H9 (cell line): ENCODE measurements around the gene MMP17. TPM values are rescaled to one million over a fixed set of nuclear protein-coding genes. Genes with fewer than 3 reads are reported as not detected.

Experiments used
- DNase-seq: peaks from one replicate; pipeline ENCODE4 v3.0.0-alpha.2; 2017
- H2AFZ ChIP-seq: one replicate; pipeline ENCODE4 v1.6.1; 2013; ENCODE audit warnings: mild to moderate bottlenecking, low read length, control low read depth, moderate library complexity
- H2AK5ac ChIP-seq: 2 replicates; pipeline ENCODE4 v1.6.1; 2013; ENCODE audit warnings: low read length, control low read depth, mixed read lengths; ENCODE audit not compliant: insufficient read length
- H2BK120ac ChIP-seq: one replicate; pipeline ENCODE4 v1.6.1; 2013; ENCODE audit warnings: low read depth, mild to moderate bottlenecking, low read length, control low read depth, inconsistent platforms; ENCODE audit not compliant: poor library complexity, severe bottlenecking
- H2BK12ac ChIP-seq: 2 replicates; pipeline ENCODE4 v1.6.1; 2013; ENCODE audit warnings: low read length, control low read depth, mixed read lengths, low read depth; ENCODE audit not compliant: insufficient read length
- H2BK15ac ChIP-seq: 2 replicates; pipeline ENCODE4 v1.6.1; 2013; ENCODE audit warnings: low read depth, low read length, control low read depth
- H2BK20ac ChIP-seq: one replicate; pipeline ENCODE4 v1.6.1; 2013; ENCODE audit warnings: low read depth, mild to moderate bottlenecking, low read length, control low read depth, inconsistent platforms; ENCODE audit not compliant: poor library complexity, severe bottlenecking
- H2BK5ac ChIP-seq: 2 replicates; pipeline ENCODE4 v1.6.1; 2013; ENCODE audit warnings: low read length, control low read depth, mixed read lengths; ENCODE audit not compliant: insufficient read length
- H3K14ac ChIP-seq: 2 replicates; pipeline ENCODE4 v1.6.1; 2013; ENCODE audit warnings: low read length, control low read depth; ENCODE audit not compliant: insufficient read depth
- H3K18ac ChIP-seq: 2 replicates; pipeline ENCODE4 v1.6.1; 2013; ENCODE audit warnings: low read depth, mild to moderate bottlenecking, mixed read lengths, low read length, control low read depth; ENCODE audit not compliant: insufficient read length
- H3K23ac ChIP-seq: 2 replicates; pipeline ENCODE4 v1.6.1; 2013; ENCODE audit warnings: low read length, control low read depth, mixed read lengths, low read depth; ENCODE audit not compliant: insufficient read length
- H3K23me2 ChIP-seq: 2 replicates; pipeline ENCODE4 v1.6.1; 2013; ENCODE audit warnings: low read depth, mild to moderate bottlenecking, mixed read lengths, low read length, control low read depth; ENCODE audit not compliant: insufficient read length, poor library complexity, severe bottlenecking
- H3K27ac ChIP-seq: 2 replicates; pipeline ENCODE4 v1.5.1; 2013; ENCODE audit warnings: low read length, control low read depth, mixed read lengths, low read depth; ENCODE audit not compliant: insufficient read length
- H3K27me3 ChIP-seq: 2 replicates; pipeline ENCODE4 v1.6.1; 2013; ENCODE audit warnings: low read length, control low read depth, inconsistent platforms; ENCODE audit not compliant: insufficient read depth
- H3K4ac ChIP-seq: 2 replicates; pipeline ENCODE4 v1.6.1; 2013; ENCODE audit warnings: low read depth, mild to moderate bottlenecking, control low read depth, inconsistent platforms, low read length, moderate library complexity
- H3K4me1 ChIP-seq: 2 replicates; pipeline ENCODE4 v1.6.1; 2013; ENCODE audit warnings: low read length, control low read depth, inconsistent platforms; ENCODE audit not compliant: insufficient read depth
- H3K4me2 ChIP-seq: 2 replicates; pipeline ENCODE4 v1.6.1; 2013; ENCODE audit warnings: low read length, control low read depth, mixed read lengths; ENCODE audit not compliant: insufficient read length, insufficient read depth
- H3K56ac ChIP-seq: 2 replicates; pipeline ENCODE4 v1.6.1; 2013; ENCODE audit warnings: low read depth, mild to moderate bottlenecking, mixed read lengths, low read length, control low read depth; ENCODE audit not compliant: insufficient read length
- H3K79me1 ChIP-seq: 2 replicates; pipeline ENCODE4 v1.6.1; 2013; ENCODE audit warnings: low read depth, mild to moderate bottlenecking, moderate library complexity, low read length, control low read depth, inconsistent platforms; ENCODE audit not compliant: insufficient read depth, poor library complexity, severe bottlenecking
- H3K79me2 ChIP-seq: 2 replicates; pipeline ENCODE4 v1.6.1; 2013; ENCODE audit warnings: low read length, control low read depth, inconsistent platforms; ENCODE audit not compliant: insufficient read depth
- H3K9ac ChIP-seq: 2 replicates; pipeline ENCODE4 v1.6.1; 2013; ENCODE audit warnings: low read length, control low read depth, mixed read lengths; ENCODE audit not compliant: insufficient read length; ENCODE audit errors: extremely low read depth
- H3K9me3 ChIP-seq: one replicate; pipeline ENCODE4 v1.6.1; 2013; ENCODE audit warnings: low read depth, low read length, inconsistent platforms; ENCODE audit not compliant: control insufficient read depth
- H3T11ph ChIP-seq: one replicate; pipeline ENCODE4 v1.6.1; 2013; ENCODE audit warnings: mild to moderate bottlenecking, low read length, control low read depth, inconsistent platforms
- H4K20me1 ChIP-seq: one replicate; pipeline ENCODE4 v1.6.1; 2013; ENCODE audit not compliant: control insufficient read depth, insufficient read length, insufficient read depth
- H4K5ac ChIP-seq: 2 replicates; pipeline ENCODE4 v1.6.1; 2013; ENCODE audit warnings: low read depth, mild to moderate bottlenecking, mixed read lengths, low read length, control low read depth; ENCODE audit not compliant: insufficient read length
- H4K8ac ChIP-seq: replicated peaks from 2 replicates; pipeline ENCODE4 v1.6.1; 2013; ENCODE audit warnings: low read length, control low read depth, mixed read lengths, low read depth; ENCODE audit not compliant: insufficient read length
- H4K91ac ChIP-seq: 2 replicates; pipeline ENCODE4 v1.6.1; 2013; ENCODE audit warnings: low read depth, mild to moderate bottlenecking, moderate library complexity, mixed read lengths, low read length, control low read depth; ENCODE audit not compliant: insufficient read length
- H3K27ac Mint-ChIP-seq, 3 experiments: 2 replicates in 2 of 3; 3 replicates in 1 of 3; pipeline ENCODE4 v1.8.0; 2020 to 2021; ENCODE audit warnings: mixed read lengths in 3 of 3, mild to moderate bottlenecking in 1 of 3, moderate library complexity in 1 of 3
- H3K27me3 Mint-ChIP-seq: 2 replicates; pipeline ENCODE4 v1.8.0; 2021; ENCODE audit warnings: low read depth, mild to moderate bottlenecking, moderate library complexity, mixed read lengths
- H3K36me3 Mint-ChIP-seq, 3 experiments: 2 replicates in 2 of 3; 3 replicates in 1 of 3; pipeline ENCODE4 v1.8.0; 2020 to 2021; ENCODE audit warnings: low read depth in 3 of 3, mixed read lengths in 3 of 3; ENCODE audit not compliant: insufficient read depth in 1 of 3
- H3K4me1 Mint-ChIP-seq, 2 experiments: 2 replicates each; pipeline ENCODE4 v1.8.0; 2020; ENCODE audit warnings: mixed read lengths in 2 of 2
- H3K4me3 Mint-ChIP-seq, 2 experiments: 2 replicates in 1 of 2; 3 replicates in 1 of 2; pipeline ENCODE4 v1.8.0; 2020 to 2021; ENCODE audit warnings: mild to moderate bottlenecking in 2 of 2, mixed read lengths in 2 of 2, moderate library complexity in 1 of 2
- H3K9me3 Mint-ChIP-seq, 2 experiments: 2 replicates in 1 of 2; 3 replicates in 1 of 2; pipeline ENCODE4 v1.8.0; 2020; ENCODE audit warnings: mild to moderate bottlenecking in 2 of 2, mixed read lengths in 2 of 2, moderate library complexity in 1 of 2
- CTCF ChIP-seq: fragments of 200-600 bp; sonication (generic); conservative IDR thresholded peaks from 3 replicates; pipeline ENCODE4 v1.8.0; 2021; ENCODE audit warnings: antibody characterized with exemption, mild to moderate bottlenecking
- WGBS: extraction: QIAGEN DNeasy Blood & Tissue Kit; methylation state at CpG from one replicate; pipeline ENCODE4 v1.1.7; 2013; ENCODE audit warnings: missing lambda C conversion rate, low lambda C conversion rate, mixed read lengths; ENCODE audit not compliant: insufficient read length; ENCODE audit errors: extremely low coverage; 5-methylcytosine and 5-hydroxymethylcytosine counted together
- total RNA-seq: library from RNA; stranded (reverse); gene quantifications from 2 replicates; pipeline ENCODE4 v1.2.1, GENCODE V29; 2021

MMP17 gene
- total RNA-seq, 1 experiment from 2014 or later, result 14.8 TPM

GRCh38 chr12:131795064-131795463 lies 33.1 kb upstream of the MMP17 start:
- H3K4ac ChIP-seq, result no peak overlapping the region
- no peak overlapping the region for H3K23ac ChIP-seq
- H4K5ac ChIP-seq, result no peak overlapping the region
- H2AK5ac ChIP-seq, result no peak overlapping the region
- H2BK15ac ChIP-seq, result no peak overlapping the region
- H3K27me3 ChIP-seq, result no peaks in the 10 kb centered on the region
- H4K8ac ChIP-seq, result no peak overlapping the region
- no CpG with 5 or more reads among the region's 14 CpGs for WGBS
- no peak overlapping the region for H2AFZ ChIP-seq
- TF ChIP-seq CTCF, result no peak
- no peak overlapping the region for H3K4me2 ChIP-seq
- H3K79me2 ChIP-seq, result no peaks in the 10 kb centered on the region
- H3T11ph ChIP-seq, result no peak overlapping the region
- Mint-ChIP-seq H3K27ac (peak overlapping the region; percentile 77 to 92 (median 88); a peak in 6 of 7 replicates), H3K36me3 (peaks cover 36 to 75% (median 55%) of the 10 kb centered on the region in 3 experiments), H3K27me3 (no peaks in the 10 kb centered on the region), H3K9me3 (0 out of 5 replicates have a peak, but pooled peaks cover 0 to 4% of the 10 kb centered on the region in 2 experiments), H3K4me3 (no peak overlapping the region; a peak in 1 of 5 replicates), H3K4me1 (peaks cover 18 to 30% of the 10 kb centered on the region in 2 experiments)
- H4K91ac ChIP-seq, result no peak overlapping the region
- no peak overlapping the region for H3K18ac ChIP-seq
- H3K14ac ChIP-seq, result no peak overlapping the region
- H3K27ac ChIP-seq, result no peak overlapping the region
- H3K9me3 ChIP-seq, result no peaks in the 10 kb centered on the region
- no peak overlapping the region for H2BK5ac ChIP-seq
- no peaks in the 10 kb centered on the region for H3K4me1 ChIP-seq
- no peaks in the 10 kb centered on the region for H4K20me1 ChIP-seq
- H3K79me1 ChIP-seq, result no peaks in the 10 kb centered on the region
- H2BK120ac ChIP-seq, result no peak overlapping the region
- no peak overlapping the region for H2BK12ac ChIP-seq
- no peak overlapping the region for H3K9ac ChIP-seq
- H3K56ac ChIP-seq, result no peak overlapping the region
- no peak for DNase-seq
- no peak overlapping the region for H2BK20ac ChIP-seq
- H3K23me2 ChIP-seq, result no peaks in the 10 kb centered on the region
